Activated CD4-positive, alpha-beta T cell treated with anti-CD3 and anti-CD28 coated beads for 36 hours (primary cell): ENCODE measurements around the gene SEMA7A. TPM values are rescaled to one million over a fixed set of nuclear protein-coding genes. Genes with fewer than 3 reads are reported as not detected.

Experiments
- ATAC-seq: fragments of 200-7000 bp; cut with Tn5 transposase; one replicate; pipeline ENCODE4 v1.10.0; 2021; ENCODE audit warnings: mild to moderate bottlenecking, moderate library complexity
- CTCF ChIA-PET: fragments of 350-600 bp; sonication (Branson Sonifier 250); formaldehyde crosslinking; loops from one replicate; lab custom pipeline; 2021; ENCODE audit warnings: antibody characterized with exemption; lab: Charles Lee
- POLR2A ChIA-PET: fragments of 350-600 bp; sonication (Branson Sonifier 250); formaldehyde crosslinking; loops from one replicate; lab custom pipeline; 2021; ENCODE audit warnings: antibody characterized with exemption, inconsistent platforms; lab: Charles Lee
- DNase-seq: peaks from one replicate; pipeline ENCODE4 v3.0.0-alpha.2; 2020
- H3K27ac Mint-ChIP-seq: one replicate; pipeline ENCODE4 v1.8.0; 2021; ENCODE audit warnings: mixed read lengths
- H3K27me3 Mint-ChIP-seq: one replicate; pipeline ENCODE4 v1.8.0; 2021; ENCODE audit warnings: mixed read lengths
- H3K36me3 Mint-ChIP-seq: one replicate; pipeline ENCODE4 v1.8.0; 2021; ENCODE audit warnings: low read depth, mixed read lengths
- H3K4me1 Mint-ChIP-seq: one replicate; pipeline ENCODE4 v1.8.0; 2021; ENCODE audit warnings: mixed read lengths
- H3K4me3 Mint-ChIP-seq: one replicate; pipeline ENCODE4 v1.8.0; 2021; ENCODE audit warnings: mild to moderate bottlenecking, moderate library complexity, mixed read lengths
- H3K9me3 Mint-ChIP-seq: one replicate; pipeline ENCODE4 v1.8.0; 2021; ENCODE audit warnings: low read depth, mixed read lengths
- intact Hi-C, 2 experiments: fragments of 100-400 bp; cut with DNase I in 1 of 2; cut with micrococcal nuclease in 1 of 2; formaldehyde crosslinking; loops; one replicate each; pipeline versions ENCODE4 v1.14.2 to v1.15.1; 2022 to 2024; cut with DNase I, micrococcal nuclease
- total RNA-seq, 2 experiments: library from RNA; stranded (reverse); gene quantifications; one replicate each; pipeline ENCODE4 v1.2.3, GENCODE V29; 2021

The SEMA7A gene
- total RNA-seq, 2 experiments from 2014 or later: 57.3 to 57.7 TPM

GRCh38 chr15:74429781-74430400 is 3.9 kb downstream of the SEMA7A start:
- Mint-ChIP-seq H3K4me1 (peaks cover 63% of the 10 kb centered on the region), H3K27ac (peak overlapping the region; percentile 3), H3K36me3 (peaks cover 55% of the 10 kb centered on the region), H3K4me3 (peak overlapping the region; percentile 83), H3K27me3 (no peaks in the 10 kb centered on the region), H3K9me3 (no peaks in the 10 kb centered on the region)
- ATAC-seq (no peak), DNase-seq (no peak)
- intact Hi-C loops: loop anchor here in 1 of 2 experiments (10.0 kb wide), 1 partner anchor 115 kb away; the partner anchor contains the start of gene ARID3B
- ChIA-PET POLR2A (no interaction called here), CTCF (interaction anchor here (0.9 to 2.2 kb wide), 3 partner anchors 9 to 54 kb away, joined by 3 to 7 read pairs (median 6); no protein-coding TSS in a partner anchor)

GRCh38 chr15:74428970-74429780 is 4.6 kb downstream of the SEMA7A start:
- peaks cover 60% of the 10 kb centered on the region for H3K4me1 Mint-ChIP-seq
- ChIA-PET POLR2A (no interaction called here), CTCF (interaction anchor here (0.7 to 2.2 kb wide), 5 partner anchors 9 to 53 kb away, joined by 3 to 7 read pairs (median 6); no protein-coding TSS in a partner anchor)
- no peaks in the 10 kb centered on the region for H3K27me3 Mint-ChIP-seq
- peaks cover 55% of the 10 kb centered on the region for H3K36me3 Mint-ChIP-seq
- H3K4me3 Mint-ChIP-seq: peak overlapping the region; percentile 83
- no peaks in the 10 kb centered on the region for H3K9me3 Mint-ChIP-seq
- peak overlapping the region; percentile 32 for H3K27ac Mint-ChIP-seq
- no peak for ATAC-seq
- no peak for DNase-seq
- intact Hi-C loops: no loop called here

- ChIA-PET CTCF (interaction anchor here (0.6 to 1.5 kb wide), 5 partner anchors 11 to 132 kb away, joined by 3 to 7 read pairs (median 4); no protein-coding TSS in a partner anchor), POLR2A (no interaction called here)
- no peak for ATAC-seq
- Mint-ChIP-seq H3K4me3 (no peak overlapping the region), H3K36me3 (peaks cover 59% of the 10 kb centered on the region), H3K9me3 (no peaks in the 10 kb centered on the region), H3K27ac (peak overlapping the region; percentile 67), H3K4me1 (peaks cover 65% of the 10 kb centered on the region), H3K27me3 (no peaks in the 10 kb centered on the region)
- intact Hi-C loops: no loop called here
- no peak for DNase-seq
Measured at GRCh38 chr15:74428442-74428787, 5.3 kb downstream of the SEMA7A start.

- H3K27me3 Mint-ChIP-seq: no peaks in the 10 kb centered on the region
- H3K4me1 Mint-ChIP-seq: peaks cover 66% of the 10 kb centered on the region
- ATAC-seq (no peak), DNase-seq (no peak)
- ChIA-PET CTCF (interaction anchor here (0.6 to 1.5 kb wide), 8 partner anchors 12 to 132 kb away, joined by 3 to 7 read pairs (median 4); no protein-coding TSS in a partner anchor), POLR2A (no interaction called here)
- H3K36me3 Mint-ChIP-seq: peaks cover 59% of the 10 kb centered on the region
- H3K9me3 Mint-ChIP-seq: no peaks in the 10 kb centered on the region
- intact Hi-C loops: no loop called here
- no peak overlapping the region for H3K27ac Mint-ChIP-seq
- H3K4me3 Mint-ChIP-seq: no peak overlapping the region
Measured at GRCh38 chr15:74427607-74428441, 5.9 kb downstream of the SEMA7A start.

GRCh38 chr15:74426404-74427281 is 7.1 kb downstream of the SEMA7A start:
- no peak overlapping the region for H3K27ac Mint-ChIP-seq
- peaks cover 63% of the 10 kb centered on the region for H3K4me1 Mint-ChIP-seq
- H3K27me3 Mint-ChIP-seq: no peaks in the 10 kb centered on the region
- no peaks in the 10 kb centered on the region for H3K9me3 Mint-ChIP-seq
- ChIA-PET CTCF (interaction anchor here (0.6 to 1.5 kb wide), 6 partner anchors 16 to 51 kb away, joined by 3 to 5 read pairs (median 4); no protein-coding TSS in a partner anchor), POLR2A (no interaction called here)
- H3K4me3 Mint-ChIP-seq: peak overlapping the region; percentile 28
- no peak for DNase-seq
- intact Hi-C loops: no loop called here
- peaks cover 49% of the 10 kb centered on the region for H3K36me3 Mint-ChIP-seq
- no peak for ATAC-seq

- DNase-seq: no peak
- no peak overlapping the region for H3K27ac Mint-ChIP-seq
- peaks cover 58% of the 10 kb centered on the region for H3K4me1 Mint-ChIP-seq
- intact Hi-C loops: no loop called here
- no peak for ATAC-seq
- H3K36me3 Mint-ChIP-seq: peaks cover 42% of the 10 kb centered on the region
- H3K4me3 Mint-ChIP-seq: no peak overlapping the region
- CTCF ChIA-PET: interaction anchor here (0.6 kb wide), 1 partner anchor 97 kb away, joined by 3 read pairs; no protein-coding TSS in a partner anchor
- H3K9me3 Mint-ChIP-seq: no peaks in the 10 kb centered on the region
- no peaks in the 10 kb centered on the region for H3K27me3 Mint-ChIP-seq
- POLR2A ChIA-PET: no interaction called here
Measured at GRCh38 chr15:74425630-74426029, 8.1 kb downstream of the SEMA7A start.

- DNase-seq (no peak), ATAC-seq (no peak)
- CTCF ChIA-PET: no interaction called here
- intact Hi-C loops: no loop called here
- H3K27me3 Mint-ChIP-seq: no peaks in the 10 kb centered on the region
- no peak overlapping the region for H3K4me3 Mint-ChIP-seq
- no peaks in the 10 kb centered on the region for H3K9me3 Mint-ChIP-seq
- POLR2A ChIA-PET: no interaction called here
- H3K27ac Mint-ChIP-seq: no peak overlapping the region
- H3K4me1 Mint-ChIP-seq: peaks cover 55% of the 10 kb centered on the region
- peaks cover 39% of the 10 kb centered on the region for H3K36me3 Mint-ChIP-seq
Measured at GRCh38 chr15:74424901-74425528, 8.7 kb downstream of the SEMA7A start.

GRCh38 chr15:74423431-74424257 is 10.1 kb downstream of the SEMA7A start:
- CTCF ChIA-PET: interaction anchor here (0.6 to 1.1 kb wide), 3 partner anchors 16 to 48 kb away, joined by 3 read pairs; no protein-coding TSS in a partner anchor
- peaks cover 36% of the 10 kb centered on the region for H3K36me3 Mint-ChIP-seq
- POLR2A ChIA-PET: no interaction called here
- H3K4me1 Mint-ChIP-seq: peaks cover 48% of the 10 kb centered on the region
- H3K27me3 Mint-ChIP-seq: no peaks in the 10 kb centered on the region
- H3K4me3 Mint-ChIP-seq: no peak overlapping the region
- ATAC-seq (no peak), DNase-seq (no peak)
- H3K27ac Mint-ChIP-seq: peak overlapping the region; percentile 59
- intact Hi-C loops: no loop called here
- no peaks in the 10 kb centered on the region for H3K9me3 Mint-ChIP-seq

GRCh38 chr15:74422652-74423430 is 10.9 kb downstream of the SEMA7A start:
- Mint-ChIP-seq H3K4me3 (no peak overlapping the region), H3K9me3 (no peaks in the 10 kb centered on the region), H3K36me3 (peaks cover 31% of the 10 kb centered on the region), H3K27me3 (no peaks in the 10 kb centered on the region), H3K4me1 (peaks cover 40% of the 10 kb centered on the region), H3K27ac (no peak overlapping the region)
- ChIA-PET POLR2A (no interaction called here), CTCF (interaction anchor here (0.6 to 1.1 kb wide), 2 partner anchors 39 to 47 kb away, joined by 3 read pairs; no protein-coding TSS in a partner anchor)
- ATAC-seq: no peak
- DNase-seq: no peak
- intact Hi-C loops: no loop called here
